ENCODE results near the gene PID1.
"Not testable (repeated sequence)": the region's sequence is repeated elsewhere in the genome, so short reads cannot be mapped to it uniquely, and the experiment has no call there.

PID1 gene

GRCh38 chr2:229111744-229112143 is 159.3 kb downstream of the PID1 start:
- no peak for DNase-seq (ENCODE audit: low spot score)

DNA sequence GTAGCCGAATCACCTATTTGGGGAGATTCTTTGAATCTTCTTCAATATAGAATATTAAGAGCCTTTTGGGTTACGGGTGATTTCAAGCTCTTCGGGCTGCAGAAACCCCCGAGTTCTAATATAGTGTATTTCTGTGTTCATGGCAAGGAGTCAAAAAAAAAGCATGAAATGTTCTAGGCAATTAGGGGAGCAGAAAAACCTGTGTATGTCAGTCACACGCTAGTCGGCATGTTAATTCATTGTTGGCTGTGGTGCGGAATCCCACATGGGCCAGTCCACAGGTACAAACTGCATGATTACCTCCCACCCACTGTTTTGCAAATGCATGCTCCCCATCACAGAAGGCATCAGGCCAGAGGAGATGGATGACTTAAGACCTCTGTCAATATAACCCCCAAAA is 161.9 kb downstream of the PID1 start:
- no peak for DNase-seq (ENCODE audit: low spot score)

GRCh38 chr2:229107601-229108000 is 163.5 kb downstream of the PID1 start:
- no peak for DNase-seq (ENCODE audit: low spot score)

GRCh38 chr2:229104974-229105387 is 166.1 kb downstream of the PID1 start:
- DNase-seq (ENCODE audit: low spot score), result no peak

- DNase-seq (ENCODE audit: low spot score), result no peak
Observed at GRCh38 chr2:229104025-229104424, 167.1 kb downstream of the PID1 start.

GRCh38 chr2:229101314-229101713 is 169.8 kb downstream of the PID1 start:
- no peak for DNase-seq (ENCODE audit: low spot score)

DNA sequence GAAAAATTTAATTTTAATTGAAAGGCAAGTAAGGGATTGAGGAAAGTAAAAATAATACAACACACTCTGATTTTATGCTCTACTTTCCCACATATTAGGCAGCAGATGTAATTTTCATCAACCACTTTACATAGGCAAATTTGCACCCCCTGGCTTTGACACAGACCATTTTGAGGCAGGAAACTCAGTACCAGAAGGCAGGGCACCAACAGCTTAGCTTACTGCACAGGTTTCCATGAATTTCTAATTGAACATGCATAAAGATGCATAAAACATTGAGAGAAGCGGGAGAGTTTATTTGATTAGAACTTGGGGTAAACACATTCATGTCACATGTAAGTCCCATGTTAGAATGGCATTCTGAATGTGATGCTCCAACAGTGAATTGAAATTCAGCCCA is 171.9 kb downstream of the PID1 start:
- no peak for DNase-seq (ENCODE audit: low spot score)

GRCh38 chr2:229098801-229099200 is 172.3 kb downstream of the PID1 start:
- no peak for DNase-seq (ENCODE audit: low spot score)

GRCh38 chr2:229096409-229097066 is 174.5 kb downstream of the PID1 start:
- DNase-seq (ENCODE audit: low spot score), result no peak

DNA sequence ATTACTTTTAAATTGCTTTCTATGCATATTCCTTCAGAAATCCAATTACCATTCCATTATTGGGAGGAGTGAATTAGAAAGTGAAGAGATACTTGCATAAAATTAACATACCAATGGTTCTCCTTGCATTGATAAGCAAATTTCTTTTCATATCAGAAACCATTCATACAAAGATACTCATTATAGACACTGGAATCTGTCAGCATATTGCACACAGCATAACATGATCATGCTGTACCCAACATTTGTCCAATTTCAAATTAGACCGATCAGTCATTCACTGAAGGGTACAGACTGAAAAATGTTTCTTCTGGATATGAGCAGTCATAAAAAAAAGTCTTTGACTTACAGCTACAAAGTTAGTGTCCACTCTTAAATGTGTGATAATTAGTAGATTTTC is 175.6 kb downstream of the PID1 start:
- no peak for DNase-seq (ENCODE audit: low spot score)

GRCh38 chr2:229090225-229090624 is 180.9 kb downstream of the PID1 start:
- DNase-seq (ENCODE audit: low spot score), result no peak

DNA sequence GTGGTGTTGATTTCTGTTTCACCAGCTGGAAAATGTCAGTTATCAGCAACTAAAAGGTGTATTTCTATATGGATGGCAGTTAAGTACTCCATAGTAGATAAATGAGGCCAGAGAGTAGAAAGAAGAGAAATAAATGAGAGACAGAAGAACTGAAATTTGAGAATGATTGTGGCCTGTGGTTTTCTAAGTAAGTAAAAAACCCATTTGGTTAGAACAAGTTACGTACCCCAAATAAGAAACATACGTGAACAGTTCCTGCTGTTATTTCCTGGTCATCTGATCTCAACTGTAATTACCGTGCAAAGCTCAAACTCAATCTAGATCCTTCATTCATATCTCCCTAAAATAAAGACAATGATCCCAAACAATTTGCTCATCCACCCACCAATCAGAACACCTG is 181.3 kb downstream of the PID1 start:
- DNase-seq (ENCODE audit: low spot score), result no peak

GRCh38 chr2:229088966-229089700 is 182.0 kb downstream of the PID1 start:
- no peak for DNase-seq (ENCODE audit: low spot score)

- no peak for DNase-seq (ENCODE audit: low spot score)
Observed at GRCh38 chr2:229088517-229088913, 182.6 kb downstream of the PID1 start.

DNA sequence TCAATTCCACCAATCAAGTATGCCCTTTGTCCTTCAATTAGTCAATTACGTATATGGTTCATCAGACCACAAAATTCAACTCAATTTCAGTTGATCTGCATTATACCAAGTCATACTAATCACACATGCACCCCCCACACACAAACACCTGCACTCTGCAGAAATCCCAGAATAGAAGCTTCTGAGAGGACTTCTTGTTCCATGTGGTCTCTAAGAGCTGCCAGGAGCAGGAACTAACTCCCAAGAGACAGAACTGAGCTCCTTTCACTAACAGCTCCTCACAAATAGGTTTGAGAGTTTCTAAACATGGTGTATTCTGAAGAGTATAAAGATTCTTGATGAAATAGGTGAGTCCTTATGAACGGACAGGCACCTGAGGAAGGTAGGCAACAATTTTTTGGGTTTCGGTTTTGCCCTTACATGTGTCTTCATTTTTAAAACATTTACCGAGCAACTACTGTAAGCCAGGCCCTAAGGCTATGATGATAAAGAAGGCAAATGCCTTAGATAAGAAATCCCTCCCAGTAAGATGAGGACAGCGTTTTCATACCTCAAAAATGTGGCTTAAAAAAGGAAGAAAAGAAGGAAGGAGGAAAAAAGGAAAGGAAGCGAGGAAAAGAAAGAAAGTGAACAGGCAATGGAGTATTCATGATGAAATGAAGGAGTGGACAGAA is 183.1 kb downstream of the PID1 start:
- no peak for DNase-seq (ENCODE audit: low spot score)

- DNase-seq (ENCODE audit: low spot score), result no peak
Observed at GRCh38 chr2:229087267-229087666, 183.8 kb downstream of the PID1 start.

GRCh38 chr2:229085439-229085838 is 185.6 kb downstream of the PID1 start:
- DNase-seq (ENCODE audit: low spot score), result no peak

- DNase-seq (ENCODE audit: low spot score), result no peak
Observed at GRCh38 chr2:229084447-229084846, 186.6 kb downstream of the PID1 start.

- no peak for DNase-seq (ENCODE audit: low spot score)
Observed at GRCh38 chr2:229083606-229084340, 187.3 kb downstream of the PID1 start.

DNA sequence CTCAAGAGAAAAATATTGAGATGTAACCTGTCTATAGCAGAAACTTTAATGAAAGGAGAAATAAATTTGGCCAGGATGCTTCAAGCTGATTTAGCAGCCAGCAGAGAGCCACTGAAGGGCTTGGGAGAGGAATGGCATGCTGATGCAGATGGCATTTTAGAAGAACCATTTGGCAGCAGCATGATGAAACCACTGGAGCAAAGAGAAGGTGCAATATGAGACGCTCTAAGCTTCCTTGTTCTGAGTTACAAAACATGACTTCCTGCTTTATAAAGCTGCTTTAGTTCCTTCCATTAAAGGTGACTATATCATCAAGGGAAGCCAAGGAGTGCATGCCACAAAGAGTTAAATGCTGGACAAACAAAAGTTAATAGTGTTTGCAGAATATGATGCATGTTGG is 189.7 kb downstream of the PID1 start:
- DNase-seq (ENCODE audit: low spot score), result no peak

GRCh38 chr2:229080172-229080571 is 190.9 kb downstream of the PID1 start:
- no peak for DNase-seq (ENCODE audit: low spot score)

- DNase-seq (ENCODE audit: low spot score), result not testable (repeated sequence)
Observed at GRCh38 chr2:229076886-229077285, 194.2 kb downstream of the PID1 start.

GRCh38 chr2:229073935-229074334 is 197.2 kb downstream of the PID1 start:
- no peak for DNase-seq (ENCODE audit: low spot score)

Measured in CD4-positive, alpha-beta T cell treated with Interleukin-15 for 4 hours (primary cell).